ENCODE data around the gene IMPG2. TPM values are rescaled to one million over a fixed set of nuclear protein-coding genes. Genes with fewer than 3 reads are reported as not detected.

Gene IMPG2
- total RNA-seq (1 to 10 TPM; 1.5 to 3.1 TPM), polyA plus RNA-seq (ENCODE audit: insufficient read length in 2 of 2) (under 1 TPM; 0.65 to 0.81 TPM)
- long read RNA-seq, donor 1, result 0 reads
- long read RNA-seq, donor 2, result 0 reads
- long read RNA-seq, donor 3, result 0 reads
- long read RNA-seq, donor 4, result 0 reads

DNA sequence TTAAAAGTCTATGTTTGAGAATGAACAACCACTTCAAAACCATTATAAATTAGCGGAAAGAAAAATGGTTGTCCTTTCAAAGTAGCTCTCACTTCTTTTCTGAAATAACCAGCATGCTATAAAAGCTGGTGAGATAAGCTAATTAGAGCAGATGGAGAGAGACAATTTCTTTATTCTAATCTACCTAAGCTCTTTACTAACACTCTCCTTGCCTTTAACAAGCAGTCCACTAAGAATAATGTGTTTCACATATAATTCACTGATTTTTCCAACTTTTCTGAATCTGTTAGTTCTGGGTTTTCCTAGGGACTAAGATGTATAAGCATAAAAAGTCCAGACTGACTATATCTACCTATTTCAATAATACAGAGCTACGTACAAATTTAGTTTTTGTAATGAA, at the start of gene IMPG2:
TSS of gene IMPG2 (minus strand) at position 101 of the 400 bp plus-strand sequence. CDS start 203 bp downstream, outside the sequence.
- Histone ChIP-seq H3K27ac (ENCODE audit: low read depth, low read length) (no peak within 1 kb of the TSS), H3K9me3 (ENCODE audit: control insufficient read depth, insufficient read depth, low read length) (no peaks in the 10 kb centered on the region), H3K4me3 (ENCODE audit: low read depth, low read length) (no peak within 1 kb of the TSS), H3K4me1 (ENCODE audit: control insufficient read depth, insufficient read depth, low read length) (no peaks in the 10 kb centered on the region), H3K36me3 (ENCODE audit: control insufficient read depth, insufficient read depth, low read length) (no peaks in the 10 kb centered on the region), H3K27me3 (ENCODE audit: control insufficient read depth, insufficient read depth, low read length) (no peaks in the 10 kb centered on the region)
- WGBS (ENCODE audit: insufficient coverage), result no CpG with 5 or more reads among the region's 2 CpGs
- DNase-seq (ENCODE audit: low read depth in 4 of 6, low spot score in 6 of 6), result no peak

DNA sequence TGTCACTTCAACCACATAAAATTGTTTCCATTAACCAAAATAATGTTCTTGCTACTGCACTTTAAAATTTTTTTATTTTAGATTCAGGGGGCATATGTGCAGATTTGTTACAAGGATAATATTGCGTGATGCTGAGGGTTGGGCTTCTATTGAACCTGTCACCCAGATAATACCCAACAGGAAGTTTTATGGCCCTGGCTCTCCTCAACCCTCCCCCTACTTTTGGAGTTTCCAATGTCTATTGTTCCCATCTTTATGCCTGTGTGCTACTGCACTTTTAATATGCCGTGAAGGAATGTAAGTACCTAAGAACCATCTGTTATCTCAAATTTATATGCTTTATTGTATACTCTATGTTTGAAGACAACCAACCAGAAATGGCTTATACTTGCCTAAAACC, 42.0 kb upstream of the IMPG2 start:
- DNase-seq (ENCODE audit: low read depth in 4 of 6, low spot score in 6 of 6), result no peak
- WGBS (ENCODE audit: insufficient coverage), result no CpG with 5 or more reads among the region's 2 CpGs
- no peaks in the 10 kb centered on the region for H3K36me3 ChIP-seq (ENCODE audit: control insufficient read depth, insufficient read depth, low read length)
- H3K4me1 ChIP-seq (ENCODE audit: control insufficient read depth, insufficient read depth, low read length), result no peaks in the 10 kb centered on the region
- no peak overlapping the region for H3K27ac ChIP-seq (ENCODE audit: low read depth, low read length)
- no peaks in the 10 kb centered on the region for H3K27me3 ChIP-seq (ENCODE audit: control insufficient read depth, insufficient read depth, low read length)
- no peaks in the 10 kb centered on the region for H3K9me3 ChIP-seq (ENCODE audit: control insufficient read depth, insufficient read depth, low read length)
- H3K4me3 ChIP-seq (ENCODE audit: low read depth, low read length), result no peak overlapping the region

DNA sequence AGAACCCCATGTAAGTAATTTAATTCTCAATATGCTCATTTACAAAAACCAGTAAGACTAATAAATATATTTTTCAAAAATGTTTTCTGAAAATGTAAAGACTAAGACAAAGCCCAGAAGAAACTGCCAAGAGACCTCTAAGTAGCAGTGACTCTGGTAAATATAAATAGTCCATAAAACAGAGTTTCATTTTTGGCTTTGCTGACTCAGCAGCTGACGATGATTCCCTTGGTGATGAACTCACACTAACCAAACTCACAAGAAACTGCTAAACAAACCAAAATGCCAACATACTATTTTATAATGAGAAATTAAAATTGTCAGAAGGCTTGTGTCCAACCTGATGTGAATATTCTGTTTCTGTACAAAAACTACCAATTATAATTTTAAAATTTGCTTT, 31.5 kb upstream of the IMPG2 start:
- Histone ChIP-seq H3K27ac (ENCODE audit: low read depth, low read length) (no peak overlapping the region), H3K9me3 (ENCODE audit: control insufficient read depth, insufficient read depth, low read length) (no peaks in the 10 kb centered on the region), H3K4me3 (ENCODE audit: low read depth, low read length) (no peak overlapping the region), H3K27me3 (ENCODE audit: control insufficient read depth, insufficient read depth, low read length) (no peaks in the 10 kb centered on the region), H3K36me3 (ENCODE audit: control insufficient read depth, insufficient read depth, low read length) (peaks cover 2% of the 10 kb centered on the region), H3K4me1 (ENCODE audit: control insufficient read depth, insufficient read depth, low read length) (no peaks in the 10 kb centered on the region)
- no peak for DNase-seq (ENCODE audit: low read depth in 4 of 6, low spot score in 6 of 6)
- WGBS (ENCODE audit: insufficient coverage), result no CpG with 5 or more reads among the region's 1 CpG

DNA sequence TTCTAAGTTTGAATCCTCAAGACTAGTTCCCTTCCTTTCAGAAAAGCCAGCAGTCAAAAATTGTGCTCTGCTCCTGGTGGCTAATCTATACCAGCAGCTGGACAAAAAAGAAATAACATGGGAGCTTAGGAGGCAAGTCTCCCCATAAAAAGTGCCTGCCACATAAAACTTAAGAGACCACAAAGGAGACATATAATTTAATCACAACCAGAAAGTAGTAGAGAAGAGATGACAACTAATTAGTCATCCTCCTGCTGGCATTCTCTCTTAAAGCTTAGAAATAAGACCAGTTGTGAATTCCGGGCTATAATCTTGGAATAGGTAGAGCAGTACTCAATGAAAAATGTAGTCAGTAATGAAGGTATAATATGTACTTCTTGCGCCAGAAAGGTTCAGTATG, 20.2 kb upstream of the IMPG2 start:
- Histone ChIP-seq H3K27ac (ENCODE audit: low read depth, low read length) (no peak overlapping the region), H3K4me3 (ENCODE audit: low read depth, low read length) (no peak overlapping the region), H3K4me1 (ENCODE audit: control insufficient read depth, insufficient read depth, low read length) (no peaks in the 10 kb centered on the region), H3K9me3 (ENCODE audit: control insufficient read depth, insufficient read depth, low read length) (no peaks in the 10 kb centered on the region), H3K36me3 (ENCODE audit: control insufficient read depth, insufficient read depth, low read length) (no peaks in the 10 kb centered on the region), H3K27me3 (ENCODE audit: control insufficient read depth, insufficient read depth, low read length) (no peaks in the 10 kb centered on the region)
- WGBS (ENCODE audit: insufficient coverage), result 100% methylated on average over 1 of the region's 2 CpGs
- no peak for DNase-seq (ENCODE audit: low read depth in 4 of 6, low spot score in 6 of 6)

DNA sequence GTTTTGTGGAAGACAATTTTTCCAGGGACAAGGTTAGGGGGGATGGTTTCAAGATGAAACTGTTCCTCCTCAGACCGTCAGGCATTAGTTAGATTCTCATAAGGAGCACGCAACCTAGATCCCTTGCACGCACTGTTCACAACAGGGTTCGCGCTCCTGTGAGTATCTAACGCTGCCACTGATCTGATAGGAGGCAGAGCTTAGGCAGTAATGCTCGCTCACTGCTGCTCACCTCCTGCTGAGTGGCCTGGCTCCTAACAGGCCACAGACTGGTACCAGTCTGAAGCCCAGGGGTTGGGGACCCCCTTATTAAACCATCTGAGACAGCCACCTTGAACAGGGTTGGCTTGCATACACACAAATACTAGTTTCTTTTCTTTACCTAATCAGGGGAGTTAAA, 13.5 kb upstream of the IMPG2 start:
- 81% methylated on average over 7 of the region's 7 CpGs for WGBS (ENCODE audit: insufficient coverage)
- Histone ChIP-seq H3K4me3 (ENCODE audit: low read depth, low read length) (no peak overlapping the region), H3K36me3 (ENCODE audit: control insufficient read depth, insufficient read depth, low read length) (peaks cover 4% of the 10 kb centered on the region), H3K27me3 (ENCODE audit: control insufficient read depth, insufficient read depth, low read length) (no peaks in the 10 kb centered on the region), H3K9me3 (ENCODE audit: control insufficient read depth, insufficient read depth, low read length) (no peaks in the 10 kb centered on the region), H3K27ac (ENCODE audit: low read depth, low read length) (no peak overlapping the region), H3K4me1 (ENCODE audit: control insufficient read depth, insufficient read depth, low read length) (no peaks in the 10 kb centered on the region)
- no peak for DNase-seq (ENCODE audit: low read depth in 4 of 6, low spot score in 6 of 6)

DNA sequence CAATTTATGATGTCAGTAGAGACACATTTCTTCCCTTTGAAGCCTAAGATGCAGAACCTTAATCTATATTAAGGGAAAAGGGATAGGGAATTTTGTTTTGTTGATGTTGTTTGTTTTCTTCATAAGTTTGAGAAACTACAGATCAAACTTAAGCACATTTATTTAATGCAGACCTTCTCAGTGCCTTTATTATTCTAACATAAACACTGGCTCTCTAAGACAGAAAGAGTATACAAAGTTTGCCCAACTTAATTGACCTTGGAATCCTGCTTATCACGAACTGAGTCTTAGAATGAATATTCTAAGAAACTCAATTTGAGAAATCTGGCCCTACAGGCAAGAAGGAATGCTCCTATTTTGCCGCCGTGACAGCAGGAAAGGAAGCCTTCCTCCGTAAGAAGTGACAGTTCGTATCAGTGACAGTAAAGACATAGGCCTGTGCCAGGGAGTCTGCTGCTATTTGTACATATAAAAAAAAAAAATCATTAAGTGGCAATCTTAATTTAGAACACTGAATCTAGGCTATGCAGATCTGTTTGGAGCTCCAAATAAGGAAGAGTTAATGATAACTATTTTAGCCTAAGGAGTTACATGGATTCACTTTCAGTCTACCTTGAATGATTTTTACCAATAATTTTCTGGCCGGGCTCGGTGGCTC, 8.8 kb upstream of the IMPG2 start:
- 100% methylated on average over 2 of the region's 7 CpGs for WGBS (ENCODE audit: insufficient coverage)
- no peak for DNase-seq (ENCODE audit: low read depth in 4 of 6, low spot score in 6 of 6)
- Histone ChIP-seq H3K4me3 (ENCODE audit: low read depth, low read length) (no peak overlapping the region), H3K9me3 (ENCODE audit: control insufficient read depth, insufficient read depth, low read length) (no peaks in the 10 kb centered on the region), H3K27me3 (ENCODE audit: control insufficient read depth, insufficient read depth, low read length) (no peaks in the 10 kb centered on the region), H3K4me1 (ENCODE audit: control insufficient read depth, insufficient read depth, low read length) (no peaks in the 10 kb centered on the region), H3K36me3 (ENCODE audit: control insufficient read depth, insufficient read depth, low read length) (peaks cover 4% of the 10 kb centered on the region), H3K27ac (ENCODE audit: low read depth, low read length) (no peak overlapping the region)

DNA sequence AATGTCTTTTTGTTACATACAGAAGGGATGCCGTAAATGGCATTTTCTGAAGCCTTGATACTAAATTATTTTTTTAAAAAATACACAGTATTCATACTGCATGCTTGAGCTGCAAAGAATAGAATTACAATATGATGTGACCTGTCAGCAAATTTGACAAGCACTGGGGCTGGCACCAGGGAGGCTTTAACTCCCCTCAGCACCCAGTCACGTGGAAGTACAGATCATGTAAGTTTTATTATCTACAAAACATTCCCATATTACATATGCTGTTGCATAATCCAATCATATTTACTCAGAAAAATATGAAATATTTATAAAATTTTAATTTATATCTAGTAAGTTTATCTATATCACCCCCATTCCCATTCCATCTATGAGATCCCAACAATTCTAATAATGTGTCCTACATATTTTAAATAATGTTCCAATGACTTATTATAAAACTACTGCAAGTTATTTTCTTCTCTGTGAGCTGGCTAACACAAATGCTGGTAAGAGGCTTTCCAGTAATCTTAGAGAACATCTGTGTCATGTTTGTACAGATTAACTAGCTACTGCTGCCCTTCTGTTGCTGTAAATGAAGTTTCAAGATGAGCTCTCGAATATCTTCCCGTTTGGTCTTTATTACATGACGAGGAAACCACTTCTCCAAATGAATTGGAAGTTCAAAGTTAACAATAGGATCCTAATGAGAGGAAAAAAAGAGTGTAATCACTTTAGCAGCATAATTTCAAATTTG, 5.2 kb upstream of the IMPG2 start:
- Histone ChIP-seq H3K4me1 (ENCODE audit: control insufficient read depth, insufficient read depth, low read length) (no peaks in the 10 kb centered on the region), H3K36me3 (ENCODE audit: control insufficient read depth, insufficient read depth, low read length) (peaks cover 4% of the 10 kb centered on the region), H3K27ac (ENCODE audit: low read depth, low read length) (no peak overlapping the region), H3K4me3 (ENCODE audit: low read depth, low read length) (no peak overlapping the region), H3K9me3 (ENCODE audit: control insufficient read depth, insufficient read depth, low read length) (no peaks in the 10 kb centered on the region), H3K27me3 (ENCODE audit: control insufficient read depth, insufficient read depth, low read length) (no peaks in the 10 kb centered on the region)
- WGBS (ENCODE audit: insufficient coverage), result no CpG with 5 or more reads among the region's 5 CpGs
- DNase-seq (ENCODE audit: low read depth in 4 of 6, low spot score in 6 of 6), result no peak

DNA sequence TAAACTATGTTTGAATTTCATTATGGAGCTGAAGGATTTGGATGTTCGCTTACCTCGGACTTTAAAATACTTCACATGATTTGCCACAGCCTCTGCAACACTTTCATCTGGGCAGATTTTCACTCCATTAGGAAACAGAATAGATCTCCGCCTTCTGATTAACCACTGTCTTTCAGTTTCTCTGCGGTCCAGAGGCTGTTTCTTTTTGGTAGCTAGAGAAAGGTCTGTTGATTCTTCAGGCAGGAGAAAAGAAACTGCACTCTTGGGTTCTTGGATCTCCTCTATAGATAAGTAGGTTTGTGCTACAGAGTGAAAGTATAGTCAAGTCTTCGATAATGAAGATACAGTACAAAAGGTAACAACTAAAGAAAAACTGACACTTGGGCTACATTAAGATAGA, 844 bp downstream of the IMPG2 start:
- Histone ChIP-seq H3K4me1 (ENCODE audit: control insufficient read depth, insufficient read depth, low read length) (no peaks in the 10 kb centered on the region), H3K4me3 (ENCODE audit: low read depth, low read length) (no peak overlapping the region), H3K27me3 (ENCODE audit: control insufficient read depth, insufficient read depth, low read length) (no peaks in the 10 kb centered on the region), H3K9me3 (ENCODE audit: control insufficient read depth, insufficient read depth, low read length) (no peaks in the 10 kb centered on the region), H3K27ac (ENCODE audit: low read depth, low read length) (no peak overlapping the region), H3K36me3 (ENCODE audit: control insufficient read depth, insufficient read depth, low read length) (no peaks in the 10 kb centered on the region)
- WGBS (ENCODE audit: insufficient coverage), result 100% methylated on average over 1 of the region's 5 CpGs
- peak in 1 of 6 donors; percentile 6 for DNase-seq (ENCODE audit: low read depth in 4 of 6, low spot score in 6 of 6)

DNA sequence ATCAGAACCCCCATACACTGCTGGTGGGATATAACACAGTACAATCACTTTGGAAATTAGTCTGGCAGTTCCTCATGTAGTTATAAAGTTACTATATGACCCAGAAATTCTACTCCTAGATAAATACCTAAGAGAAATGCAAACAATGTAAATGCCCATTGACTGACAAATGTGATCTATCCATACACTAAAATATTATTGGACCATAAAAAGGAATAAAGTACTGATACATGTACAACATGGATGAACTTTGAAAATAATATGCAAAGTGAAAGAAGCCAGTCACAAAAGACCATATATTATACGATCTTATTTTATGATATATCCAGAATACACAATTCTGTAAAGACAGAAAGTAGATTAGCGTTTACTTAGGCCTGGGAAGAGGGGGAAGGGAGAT, 7.8 kb downstream of the IMPG2 start:
- no peak overlapping the region for H3K27ac ChIP-seq (ENCODE audit: low read depth, low read length)
- peaks cover 9% of the 10 kb centered on the region for H3K9me3 ChIP-seq (ENCODE audit: control insufficient read depth, insufficient read depth, low read length)
- H3K27me3 ChIP-seq (ENCODE audit: control insufficient read depth, insufficient read depth, low read length), result no peaks in the 10 kb centered on the region
- no peaks in the 10 kb centered on the region for H3K4me1 ChIP-seq (ENCODE audit: control insufficient read depth, insufficient read depth, low read length)
- DNase-seq (ENCODE audit: low read depth in 4 of 6, low spot score in 6 of 6), result no peak
- H3K4me3 ChIP-seq (ENCODE audit: low read depth, low read length), result no peak overlapping the region
- WGBS (ENCODE audit: insufficient coverage), result no CpG with 5 or more reads among the region's 2 CpGs
- no peaks in the 10 kb centered on the region for H3K36me3 ChIP-seq (ENCODE audit: control insufficient read depth, insufficient read depth, low read length)

DNA sequence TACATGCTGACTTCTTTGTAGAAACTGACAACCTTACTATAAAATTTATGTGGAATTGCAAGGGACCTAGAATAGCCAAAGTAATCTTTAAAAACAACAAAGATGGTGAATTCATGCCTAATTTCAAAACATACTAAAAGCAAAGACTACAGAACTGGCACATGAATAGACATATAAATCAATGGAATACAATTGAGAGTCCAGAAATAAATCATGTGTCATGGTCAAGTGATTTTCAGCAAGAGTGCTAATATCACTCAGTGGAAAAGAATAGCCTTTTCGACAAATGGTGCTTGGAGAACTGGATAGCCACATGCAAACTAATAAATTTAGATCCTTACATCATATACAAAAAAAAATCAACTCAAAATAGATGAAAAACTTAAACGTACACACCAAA, 8.7 kb downstream of the IMPG2 start:
- Histone ChIP-seq H3K4me1 (ENCODE audit: control insufficient read depth, insufficient read depth, low read length) (no peaks in the 10 kb centered on the region), H3K27ac (ENCODE audit: low read depth, low read length) (no peak overlapping the region), H3K4me3 (ENCODE audit: low read depth, low read length) (no peak overlapping the region), H3K9me3 (ENCODE audit: control insufficient read depth, insufficient read depth, low read length) (peaks cover 9% of the 10 kb centered on the region), H3K36me3 (ENCODE audit: control insufficient read depth, insufficient read depth, low read length) (no peaks in the 10 kb centered on the region), H3K27me3 (ENCODE audit: control insufficient read depth, insufficient read depth, low read length) (no peaks in the 10 kb centered on the region)
- no CpG with 5 or more reads among the region's 2 CpGs for WGBS (ENCODE audit: insufficient coverage)
- DNase-seq (ENCODE audit: low read depth in 4 of 6, low spot score in 6 of 6), result no peak

Data from spinal cord (tissue), 10 donors.